Fibroblast of pulmonary artery (primary cell): ENCODE results near the gene ZNF496.

Source experiments
- DNase-seq: peaks from one replicate; pipeline ENCODE4 v3.0.0-alpha.2; 2010; ENCODE audit warnings: low read depth
- H3K4me3 ChIP-seq: replicated peaks from 2 replicates; pipeline ENCODE4 v1.5.1; 2011; ENCODE audit warnings: low read depth, mild to moderate bottlenecking, control low read depth, low read length, moderate library complexity
- CTCF ChIP-seq: IDR thresholded peaks from 2 replicates; pipeline ENCODE4 v1.5.1; 2011; ENCODE audit warnings: mild to moderate bottlenecking, control low read depth, low read length, inconsistent platforms; ENCODE audit errors: missing control alignments

Gene ZNF496

DNA sequence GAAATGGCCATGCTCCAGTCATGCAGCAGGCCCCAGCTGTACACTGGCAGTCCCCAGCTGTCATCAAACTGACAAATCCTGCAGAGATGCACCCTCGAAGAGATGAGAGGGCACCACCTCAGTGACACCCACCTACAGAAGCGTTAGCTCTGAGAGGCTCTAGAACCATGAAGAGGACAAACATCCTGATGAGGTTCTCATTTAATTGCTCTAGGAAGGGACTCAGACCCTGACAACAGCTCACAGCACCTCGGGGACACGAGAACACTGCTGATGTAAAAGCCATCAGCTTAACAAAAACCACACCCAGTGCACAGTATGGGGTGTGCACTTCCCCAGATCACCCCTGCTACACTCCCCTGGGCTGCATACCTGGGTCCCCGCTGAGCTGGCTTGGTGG, 3.4 kb downstream of the ZNF496 start:
- no peak overlapping the region for H3K4me3 ChIP-seq
- DNase-seq: no peak
- no peak for TF ChIP-seq CTCF

GRCh38 chr1:247326411-247327130, 5.1 kb downstream of the ZNF496 start:
- H3K4me3 ChIP-seq: no peak overlapping the region
- no peak for DNase-seq
- no peak for TF ChIP-seq CTCF

DNA sequence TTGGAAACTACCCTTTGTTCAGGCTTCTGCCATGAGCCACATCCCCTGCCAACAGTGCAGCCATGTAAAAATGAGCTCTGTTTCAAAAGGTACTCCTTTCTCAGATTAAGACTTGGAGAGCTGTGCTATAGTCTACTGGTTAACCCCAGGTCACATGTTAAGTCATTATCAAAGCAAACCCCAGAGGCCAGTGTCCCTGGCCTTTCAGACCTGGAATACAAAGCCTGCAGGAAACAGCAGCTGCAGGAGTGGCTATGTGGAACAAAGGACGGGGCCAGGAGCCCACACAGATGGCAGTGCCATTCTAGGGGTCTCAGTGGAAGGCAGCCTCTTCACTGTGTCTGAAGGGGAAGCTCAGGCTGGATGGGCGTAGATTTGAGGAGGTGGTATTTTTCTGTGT, 6.7 kb downstream of the ZNF496 start:
- no peak for DNase-seq

GRCh38 chr1:247324204-247324787, 7.4 kb downstream of the ZNF496 start:
- no peak for TF ChIP-seq CTCF
- no peak for DNase-seq

More for the DNA sequence above, 6.7 kb downstream of the ZNF496 start:
- TF ChIP-seq CTCF: no peak
- H3K4me3 ChIP-seq: no peak overlapping the region

DNA sequence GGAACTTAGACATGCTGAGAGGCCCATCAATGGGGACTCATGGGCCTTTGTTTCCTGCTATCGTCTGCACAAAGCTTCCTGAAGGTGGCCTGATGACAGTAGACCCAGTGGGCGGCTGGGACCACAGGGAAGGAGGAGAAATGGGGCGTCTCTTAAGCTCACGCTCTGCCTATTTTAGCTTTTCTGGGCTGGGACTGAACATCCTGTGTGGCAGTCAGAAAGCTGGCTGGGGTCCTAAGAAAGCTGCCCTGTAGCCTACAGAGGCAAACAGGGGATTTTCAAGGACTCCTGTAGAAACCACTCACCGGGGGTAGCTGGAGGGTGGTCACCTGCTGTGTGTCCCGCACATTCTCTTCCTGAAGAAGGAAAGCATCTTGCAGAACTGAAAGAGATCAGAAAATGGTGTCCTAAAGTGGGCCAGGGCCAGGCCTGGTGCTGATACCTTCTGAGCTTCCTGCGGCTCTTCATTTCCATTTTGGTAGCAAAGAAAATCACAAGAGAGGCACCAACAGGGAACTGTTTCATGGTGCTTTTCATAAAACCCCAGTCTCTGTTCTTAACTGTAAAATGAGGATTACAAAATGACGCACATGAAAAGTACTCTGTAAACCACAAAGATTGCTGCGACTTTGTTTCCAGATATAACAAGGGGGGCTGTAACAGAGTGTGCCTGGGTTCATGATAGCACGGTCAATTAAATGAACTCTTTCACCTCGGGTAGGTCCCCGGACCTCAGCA, 8.6 kb downstream of the ZNF496 start:
- H3K4me3 ChIP-seq: no peak overlapping the region
- TF ChIP-seq CTCF: no peak
- no peak for DNase-seq

More at GRCh38 chr1:247324204-247324787, 7.4 kb downstream of the ZNF496 start:
- no peak overlapping the region for H3K4me3 ChIP-seq

DNA sequence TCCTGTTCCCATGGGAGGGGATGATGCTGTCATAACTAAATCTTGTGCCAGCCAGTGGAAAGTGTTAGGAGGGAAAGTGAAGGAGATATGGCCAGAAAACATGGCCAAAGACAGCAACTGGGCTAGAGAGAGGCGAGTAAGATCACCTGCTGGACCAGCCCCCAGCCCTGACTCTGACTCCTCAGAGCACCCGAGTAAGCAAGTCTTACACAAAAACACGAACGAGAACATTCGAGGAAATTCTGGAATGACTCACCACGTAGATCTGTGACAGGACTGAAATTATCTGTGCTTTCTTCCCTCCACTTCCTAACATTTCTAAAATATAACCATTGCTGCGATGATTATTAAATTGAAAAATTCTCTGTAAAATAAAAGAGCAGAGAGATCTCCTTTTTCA, 9.2 kb downstream of the ZNF496 start:
- no peak for TF ChIP-seq CTCF
- DNase-seq: peak; percentile 10
- no peak overlapping the region for H3K4me3 ChIP-seq
